OCI-LY7 (cell line): ENCODE data around the gene CFAP68. TPM values are rescaled to one million over a fixed set of nuclear protein-coding genes. Genes with fewer than 3 reads are reported as not detected.

Source experiments
- BruUV-seq: library from RNA; stranded (reverse); fragments of 400-500 nt; replicated peaks from 2 replicates; lab custom pipeline; 2021; lab: Mats Ljungman, UMichigan
- CTCF ChIA-PET: fragments of 300-600 bp; sonication (Branson Sonifier 250); formaldehyde crosslinking; loops from one replicate; lab custom pipeline; 2022; ENCODE audit warnings: antibody characterized with exemption; ENCODE audit not compliant: unreplicated experiment; lab: Charles Lee
- POLR2A ChIA-PET: fragments of 300-600 bp; sonication (Branson Sonifier 250); formaldehyde crosslinking; loops from one replicate; lab custom pipeline; 2022; ENCODE audit warnings: antibody characterized with exemption; lab: Charles Lee
- DNase-seq: peaks from one replicate; pipeline ENCODE4 v3.0.0-alpha.2; 2015; ENCODE audit warnings: low spot score
- H2AFZ ChIP-seq: fragments of 200-600 bp; sonication (generic), shearing (Covaris generic); 2 replicates; pipeline ENCODE4 v1.6.1; 2014; ENCODE audit warnings: mild to moderate bottlenecking, antibody characterized with exemption, low read length, moderate library complexity
- H3K27ac ChIP-seq: fragments of 200-600 bp; sonication (generic); 2 replicates; pipeline ENCODE4 v1.5.1; 2014; ENCODE audit warnings: mixed run types, low read depth, mild to moderate bottlenecking, moderate library complexity, low read length, inconsistent platforms; ENCODE audit not compliant: poor library complexity, severe bottlenecking
- H3K36me3 ChIP-seq: fragments of 200-600 bp; sonication (generic); 2 replicates; pipeline ENCODE4 v1.6.1; 2014; ENCODE audit warnings: mild to moderate bottlenecking, antibody characterized with exemption, low read length, moderate library complexity, mixed read lengths; ENCODE audit not compliant: insufficient read depth
- H3K4me1 ChIP-seq: fragments of 200-600 bp; sonication (generic); 2 replicates; pipeline ENCODE4 v1.5.1; 2014; ENCODE audit warnings: mild to moderate bottlenecking, low read length; ENCODE audit not compliant: insufficient read depth, poor library complexity, severe bottlenecking
- H3K4me2 ChIP-seq: fragments of 200-600 bp; sonication (generic); 2 replicates; pipeline ENCODE4 v1.6.1; 2014; ENCODE audit warnings: mild to moderate bottlenecking, low read length
- H3K4me3 ChIP-seq: fragments of 200-600 bp; sonication (generic); 2 replicates; pipeline ENCODE4 v1.5.1; 2014; ENCODE audit warnings: mild to moderate bottlenecking, low read depth, low read length; ENCODE audit not compliant: poor library complexity, severe bottlenecking
- H3K79me2 ChIP-seq: fragments of 200-600 bp; sonication (generic); 2 replicates; pipeline ENCODE4 v1.6.1; 2016; ENCODE audit warnings: low read depth, mild to moderate bottlenecking, low read length, moderate library complexity, mixed read lengths; ENCODE audit not compliant: insufficient read depth
- H3K9me2 ChIP-seq: fragments of 200-600 bp; sonication (generic); 2 replicates; pipeline ENCODE4 v1.6.1; 2016; ENCODE audit warnings: mild to moderate bottlenecking, low read length, mixed read lengths; ENCODE audit not compliant: insufficient read depth
- H3K9me3 ChIP-seq: fragments of 200-600 bp; sonication (generic); 2 replicates; pipeline ENCODE4 v1.6.1; 2014; ENCODE audit warnings: mild to moderate bottlenecking, mixed run types, low read length, mixed read lengths
- H4K20me1 ChIP-seq: fragments of 200-600 bp; sonication (generic); 2 replicates; pipeline ENCODE4 v1.6.1; 2014; ENCODE audit warnings: mild to moderate bottlenecking, antibody characterized with exemption, low read length, moderate library complexity, mixed read lengths; ENCODE audit not compliant: insufficient read depth
- CTCF ChIP-seq: fragments of 200-600 bp; sonication (generic); conservative IDR thresholded peaks from 2 replicates; pipeline ENCODE4 v1.5.1; 2014; ENCODE audit warnings: mild to moderate bottlenecking, antibody characterized with exemption, low read length, moderate library complexity, mixed read lengths
- EZH2phosphoT487 ChIP-seq: fragments of 200-600 bp; sonication (generic); IDR thresholded peaks from 2 replicates; pipeline ENCODE4 v1.6.1; 2018; ENCODE audit warnings: low read depth, borderline replicate concordance, mild to moderate bottlenecking, mixed run types, antibody characterized with exemption, low read length, moderate library complexity, mixed read lengths
- intact Hi-C: fragments of 100-400 bp; cut with micrococcal nuclease; formaldehyde crosslinking; loops from one replicate; pipeline ENCODE4 v1.10.0; 2022; ENCODE audit not compliant: unreplicated experiment
- total RNA-seq, 2 experiments: library from RNA; depleted of rRNA in 1 of 2; stranded (reverse); fragments of >200 nt in 1 of 2; shearing (Covaris generic) in 1 of 2; gene quantifications; 2 replicates each; pipeline ENCODE4 v1.2.3, GENCODE V29; 2014 to 2022

Gene CFAP68
- total RNA-seq, 2 experiments from 2014 or later, result 17.3 to 22.4 TPM

GRCh38 chr11:111870886-111871692 lies 8.3 kb upstream of the CFAP68 start, which contains the start of gene ALG9:
Gene ALG9, minus strand, starts transcription at chr11:111871581. Its CDS starts 99 bp downstream, at chr11:111871482.
- Histone ChIP-seq H3K4me1 (peaks cover 16% of the 10 kb centered on the region), H4K20me1 (no peaks in the 10 kb centered on the region), H3K27ac (peak within 1 kb of the TSS; percentile 12), H3K79me2 (peaks cover 9% of the 10 kb centered on the region; the same call in 1 of the 2 replicates), H3K4me2 (peak within 1 kb of the TSS; percentile 82), H3K9me3 (no peaks in the 10 kb centered on the region), H3K36me3 (peaks cover 23% of the 10 kb centered on the region), H2AFZ (peak within 1 kb of the TSS; percentile 99), H3K9me2 (no peaks in the 10 kb centered on the region), H3K4me3 (peak within 1 kb of the TSS; percentile 79)
- ChIA-PET POLR2A (interaction anchor here (0.5 to 2.3 kb wide), 29 partner anchors 10 to 757 kb away, joined by 3 to 27 read pairs (median 4); partner anchors contain the start of genes CFAP68, SDHD and TIMM8B), CTCF (interaction anchor here (0.9 kb wide), 1 partner anchor 26 kb away, joined by 3 read pairs; no protein-coding TSS in a partner anchor)
- no TSS peak for BruUV-seq
- peak; percentile 79 for DNase-seq
- TF ChIP-seq CTCF, result peak; percentile 43; the same call in 1 of the 2 replicates
- no peak for TF ChIP-seq EZH2phosphoT487
- intact Hi-C loops, result loop anchor here (5.0 kb wide), 1 partner anchor 269 kb away; the partner anchor contains the start of gene SIK2

- H3K9me3 ChIP-seq, result no peaks in the 10 kb centered on the region
- H2AFZ ChIP-seq, result peak overlapping the region; percentile 99
- peaks cover 16% of the 10 kb centered on the region for H3K4me1 ChIP-seq
- H3K9me2 ChIP-seq, result no peaks in the 10 kb centered on the region
- ChIA-PET POLR2A (interaction anchor here (0.6 to 2.3 kb wide), 30 partner anchors 10 to 920 kb away, joined by 3 to 27 read pairs (median 3); partner anchors contain the start of genes CFAP68, SDHD and TIMM8B), CTCF (interaction anchor here (0.9 kb wide), 1 partner anchor 27 kb away, joined by 3 read pairs; no protein-coding TSS in a partner anchor)
- H3K27ac ChIP-seq, result no peak overlapping the region
- peaks cover 9% of the 10 kb centered on the region; the same call in 1 of the 2 replicates for H3K79me2 ChIP-seq
- peak; percentile 8 for DNase-seq
- H4K20me1 ChIP-seq, result no peaks in the 10 kb centered on the region
- H3K4me2 ChIP-seq, result peak overlapping the region; percentile 82
- no TSS peak for BruUV-seq
- TF ChIP-seq CTCF, result no peak
- TF ChIP-seq EZH2phosphoT487, result no peak
- peaks cover 25% of the 10 kb centered on the region for H3K36me3 ChIP-seq
- H3K4me3 ChIP-seq, result peak overlapping the region; percentile 79
- intact Hi-C loops, result loop anchor here (5.0 kb wide), 1 partner anchor 269 kb away; the partner anchor contains the start of gene SIK2
Measured at GRCh38 chr11:111871693-111872161, 7.6 kb upstream of the CFAP68 start.
